ENCODE data around the gene LRRC61.

The LRRC61 gene

GRCh38 chr7:150372271-150373048, 49.3 kb downstream of the LRRC61 start:
- no peak for DNase-seq

- DNase-seq: no peak
Measured at GRCh38 chr7:150373049-150373801, 50.1 kb downstream of the LRRC61 start.

DNA sequence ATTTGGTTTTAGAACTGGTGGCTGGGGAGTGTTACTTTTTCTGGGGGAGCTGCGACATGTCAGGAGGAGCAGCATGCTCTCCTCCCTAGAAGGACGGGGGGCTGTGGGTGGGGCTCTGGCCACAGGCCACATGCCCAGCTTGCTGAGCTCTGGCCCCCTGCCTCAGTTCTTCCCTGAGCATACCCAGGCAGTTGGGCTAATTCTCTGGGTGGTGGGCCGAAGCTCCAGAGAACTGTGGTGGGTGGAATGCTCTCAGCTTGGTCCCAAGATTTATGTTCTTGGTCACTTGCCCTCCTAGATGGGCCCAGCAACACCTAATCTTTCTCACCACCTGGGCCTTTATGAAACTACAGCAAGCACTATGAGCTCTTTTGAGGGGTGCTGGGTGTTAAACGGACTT, 50.9 kb downstream of the LRRC61 start:
- DNase-seq: no peak

GRCh38 chr7:150374472-150374871, 51.3 kb downstream of the LRRC61 start:
- no peak for DNase-seq

DNA sequence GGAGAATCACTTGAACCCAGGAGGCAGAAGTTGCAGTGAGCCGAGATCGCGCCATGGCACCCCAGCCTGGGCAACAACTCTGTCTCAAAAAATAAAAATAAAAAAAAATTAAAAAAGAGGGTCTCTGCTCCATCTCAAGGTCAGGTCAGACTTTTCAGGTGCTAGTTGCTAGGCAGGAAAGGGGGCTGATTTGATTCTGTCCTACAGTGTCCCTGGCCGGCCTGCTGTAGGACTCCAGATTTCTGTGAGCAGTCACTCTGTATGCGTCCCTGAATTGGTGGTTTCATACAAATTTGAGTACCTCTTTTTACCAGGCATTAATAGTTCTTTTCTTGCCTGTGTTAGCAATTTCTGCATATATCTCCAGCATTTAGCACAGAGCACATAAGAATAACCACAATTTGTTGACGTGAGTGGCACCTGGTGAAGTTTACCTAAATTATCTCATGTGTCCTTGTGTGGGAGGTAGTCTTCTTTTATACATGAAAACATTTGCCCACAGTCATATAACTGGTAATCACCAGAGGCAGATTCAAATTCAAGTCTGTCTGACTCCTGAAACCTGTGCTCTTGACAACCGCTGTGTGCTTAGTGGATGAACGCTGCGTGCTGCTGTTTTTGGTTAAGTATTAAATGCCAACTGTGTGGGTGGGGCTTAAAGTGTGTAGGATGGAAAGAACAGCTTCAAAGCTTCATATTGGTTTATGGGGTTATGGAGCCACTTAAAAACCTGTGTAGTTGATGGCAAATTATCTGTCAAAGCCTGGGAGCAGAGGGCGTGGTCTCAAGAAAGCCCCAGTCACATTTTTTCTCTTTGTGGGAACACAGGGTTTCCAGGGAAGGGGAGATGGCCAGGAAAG, 52.7 kb downstream of the LRRC61 start:
- DNase-seq: no peak

- DNase-seq: no peak
Measured at GRCh38 chr7:150376560-150376959, 53.4 kb downstream of the LRRC61 start.

- DNase-seq: no peak
Measured at GRCh38 chr7:150377196-150377595, 54.0 kb downstream of the LRRC61 start.

GRCh38 chr7:150377635-150378034, 54.5 kb downstream of the LRRC61 start:
- no peak for DNase-seq

DNA sequence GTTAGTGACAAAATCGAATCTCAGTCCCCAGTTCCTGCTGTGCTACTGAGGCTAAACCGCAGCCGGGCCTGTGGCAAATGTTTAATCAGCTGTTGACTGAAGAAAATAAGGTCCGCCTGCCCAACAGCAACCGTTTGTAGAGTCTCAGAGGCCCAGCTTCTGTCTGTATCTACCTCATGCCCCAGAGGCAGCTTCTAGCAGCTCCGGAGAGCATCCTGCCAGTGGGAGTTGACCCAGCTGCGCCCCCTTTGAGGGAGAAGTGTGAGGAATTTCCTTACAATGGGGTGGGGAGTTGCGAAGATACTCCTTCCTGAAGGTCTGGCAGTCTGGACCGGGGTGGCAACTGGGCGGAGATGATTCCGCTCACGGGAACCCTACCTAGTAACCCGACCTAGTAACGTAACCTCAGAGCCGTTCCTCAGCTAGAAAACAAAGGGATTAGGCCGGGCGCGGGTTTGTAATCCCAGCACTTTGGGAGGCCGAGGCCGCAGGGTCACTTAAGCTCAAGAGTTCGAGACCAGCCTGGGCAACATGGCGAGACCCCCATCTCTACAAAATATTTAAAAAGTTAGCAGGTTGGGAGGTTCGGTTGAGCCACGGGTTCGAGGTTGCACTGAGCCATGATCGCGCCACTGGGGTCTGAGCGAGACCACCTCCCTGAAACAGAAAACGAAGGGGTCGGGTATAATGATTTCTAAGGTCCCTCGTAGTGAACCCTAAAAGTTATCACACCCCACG, 55.1 kb downstream of the LRRC61 start:
- DNase-seq: peak; percentile 90

- DNase-seq: peak; percentile 93
Measured at GRCh38 chr7:150378853-150379440, 55.8 kb downstream of the LRRC61 start, which contains the start of gene ZNF775. Gene ZNF775, plus strand, starts transcription at chr7:150379330. Its CDS starts 9,141 bp downstream, at chr7:150388471.

GRCh38 chr7:150379441-150380379, 56.6 kb downstream of the LRRC61 start:
- no peak for DNase-seq

DNA sequence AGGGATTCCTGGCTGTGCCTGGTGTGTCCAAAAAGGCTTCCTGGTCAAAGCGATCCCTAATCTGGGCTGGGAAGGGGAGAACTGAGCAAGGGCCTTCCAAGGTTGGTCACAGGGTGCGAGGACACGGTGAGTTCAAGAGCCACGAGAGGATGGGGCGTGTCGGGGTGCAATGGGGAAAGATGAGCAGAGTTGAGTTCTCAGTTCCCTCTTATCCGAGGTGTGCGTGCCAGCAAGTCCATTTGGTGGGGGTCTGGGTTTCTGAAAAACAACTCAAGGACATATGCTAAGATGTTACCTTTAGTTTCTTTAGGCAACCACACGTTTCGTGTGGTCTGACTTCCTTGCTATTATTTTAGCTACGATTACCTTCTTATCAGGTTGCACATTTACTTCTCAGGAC, 57.3 kb downstream of the LRRC61 start:
- DNase-seq: no peak

DNA sequence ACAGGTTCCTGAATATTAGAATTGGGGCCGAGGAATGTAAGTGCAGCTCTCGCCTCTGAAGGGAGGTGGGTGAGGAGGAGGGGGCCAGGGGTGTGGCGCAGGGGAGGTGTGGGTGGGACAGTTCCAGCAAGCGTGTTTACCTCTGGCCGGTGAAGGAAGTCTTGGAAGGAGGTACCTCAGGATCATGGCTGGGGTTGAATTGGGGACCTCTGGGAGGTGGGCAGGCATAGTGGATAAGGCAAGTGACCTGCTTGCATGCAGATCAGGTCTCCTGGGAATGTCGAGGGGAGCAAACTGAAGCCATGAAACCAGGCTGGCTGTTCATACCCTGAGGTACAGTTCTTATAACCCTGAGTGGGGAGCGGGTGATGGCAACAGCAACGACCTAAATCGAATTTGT, 57.9 kb downstream of the LRRC61 start:
- DNase-seq: no peak

DNA sequence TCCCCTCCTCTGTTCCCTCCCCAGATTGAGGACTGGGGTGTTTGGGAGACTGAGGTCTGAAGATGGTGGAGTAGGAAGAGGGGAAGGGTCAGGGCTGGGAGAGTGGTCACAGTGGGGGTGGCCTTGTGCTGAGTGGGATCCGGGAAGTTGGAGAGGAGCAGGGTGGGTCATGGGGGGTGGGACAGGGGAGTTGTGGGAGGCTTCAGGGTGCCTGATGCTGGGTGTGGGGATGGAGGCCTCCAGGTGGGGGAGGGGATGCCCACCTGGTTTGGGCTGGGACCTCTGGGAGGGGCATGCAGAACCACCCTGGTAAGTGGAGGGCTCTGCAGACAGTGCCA, 58.6 kb downstream of the LRRC61 start:
- DNase-seq: no peak

- DNase-seq: no peak
Measured at GRCh38 chr7:150382123-150382843, 59.1 kb downstream of the LRRC61 start.

GRCh38 chr7:150382844-150383225, 59.7 kb downstream of the LRRC61 start:
- no peak for DNase-seq

- no peak for DNase-seq
Measured at GRCh38 chr7:150383710-150384397, 60.7 kb downstream of the LRRC61 start.

- no peak for DNase-seq
Measured at GRCh38 chr7:150384406-150385301, 61.5 kb downstream of the LRRC61 start.

DNA sequence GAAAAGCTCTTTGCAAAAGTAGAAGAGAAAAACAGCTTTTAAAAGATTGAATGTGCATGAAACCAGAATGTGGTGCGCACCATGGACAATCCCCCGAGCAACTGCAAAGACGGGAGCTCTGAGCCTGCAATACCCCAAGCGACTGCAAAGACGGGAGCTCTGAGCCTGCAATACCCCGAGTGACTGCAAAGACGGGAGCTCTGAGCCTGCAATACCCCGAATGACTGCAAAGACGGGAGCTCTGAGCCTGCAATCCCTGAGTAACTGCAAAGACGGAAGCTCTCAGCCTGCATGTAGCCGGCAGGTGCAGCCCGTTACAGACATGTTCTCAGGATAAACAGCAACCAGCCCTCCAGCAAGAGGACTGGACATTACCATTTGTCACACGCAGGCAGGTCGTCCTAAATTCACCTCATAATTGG, 62.2 kb downstream of the LRRC61 start:
- DNase-seq: no peak
